Stimulated activated naive CD4-positive, alpha-beta T cell (primary cell): ENCODE results near the gene GC.
"Not testable (repeated sequence)": the region's sequence is repeated elsewhere in the genome, so short reads cannot be mapped to it uniquely, and the experiment has no call there.

Source experiments
- DNase-seq, 6 experiments: peaks; one replicate each; lab custom pipeline; 2025; lab: John Stamatoyannopoulos, UW

The GC gene, protein sequence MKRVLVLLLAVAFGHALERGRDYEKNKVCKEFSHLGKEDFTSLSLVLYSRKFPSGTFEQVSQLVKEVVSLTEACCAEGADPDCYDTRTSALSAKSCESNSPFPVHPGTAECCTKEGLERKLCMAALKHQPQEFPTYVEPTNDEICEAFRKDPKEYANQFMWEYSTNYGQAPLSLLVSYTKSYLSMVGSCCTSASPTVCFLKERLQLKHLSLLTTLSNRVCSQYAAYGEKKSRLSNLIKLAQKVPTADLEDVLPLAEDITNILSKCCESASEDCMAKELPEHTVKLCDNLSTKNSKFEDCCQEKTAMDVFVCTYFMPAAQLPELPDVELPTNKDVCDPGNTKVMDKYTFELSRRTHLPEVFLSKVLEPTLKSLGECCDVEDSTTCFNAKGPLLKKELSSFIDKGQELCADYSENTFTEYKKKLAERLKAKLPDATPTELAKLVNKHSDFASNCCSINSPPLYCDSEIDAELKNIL

DNA sequence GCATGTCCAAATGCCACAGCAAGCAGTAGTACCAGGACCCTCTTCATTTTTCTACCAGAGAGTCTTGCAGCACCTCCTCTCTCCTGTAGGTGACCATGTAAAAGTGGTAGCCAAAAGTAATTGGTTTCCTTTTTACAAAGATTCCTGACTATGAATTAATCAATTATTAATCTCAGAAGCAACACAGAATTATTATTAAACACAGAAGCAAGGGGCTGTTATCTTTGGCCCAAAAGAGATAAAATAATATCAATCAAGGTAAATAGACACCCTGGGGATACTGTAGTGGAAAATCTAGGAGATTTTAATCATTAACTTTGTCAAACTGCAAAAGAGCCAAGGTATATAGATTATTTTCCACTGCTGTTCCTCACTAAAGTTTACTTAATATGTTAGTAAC, at the start of gene GC:
Gene GC (minus strand): TSS at position 108 of the 400 bp plus-strand sequence. CDS start 61 bp downstream, at position 47.
- no peak for DNase-seq

DNA sequence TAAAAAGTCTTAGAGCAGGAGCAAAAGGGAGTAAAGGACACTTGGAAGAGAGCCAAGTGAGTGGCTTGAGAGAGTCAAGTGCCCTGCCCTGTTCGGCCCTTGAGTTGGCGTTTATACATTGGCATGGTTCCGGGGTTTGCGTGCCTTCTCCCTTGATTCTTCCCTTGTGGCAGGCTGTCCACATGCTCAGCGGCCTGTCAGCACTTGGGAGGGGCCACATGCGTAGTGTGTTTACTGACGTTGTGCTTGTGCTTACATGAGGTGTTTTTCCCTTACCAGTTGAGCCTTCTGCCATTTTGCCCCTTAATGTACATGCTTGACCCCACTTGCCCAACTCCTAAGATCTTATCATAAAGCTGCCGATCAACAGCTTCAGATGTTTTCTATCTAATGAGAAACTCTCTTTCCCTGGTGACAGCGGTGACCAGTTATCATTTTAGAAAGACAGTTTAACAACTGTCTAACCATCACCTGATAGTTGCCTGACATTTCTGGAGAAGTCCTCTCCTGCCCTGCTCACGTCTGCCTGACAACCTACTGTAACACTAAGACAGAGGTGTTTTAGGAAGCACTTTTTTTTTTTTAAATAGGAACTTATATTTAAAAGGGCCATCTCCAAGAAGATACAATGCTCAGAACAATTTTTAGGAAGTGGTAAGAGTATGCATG, 49.5 kb upstream of the GC start:
- no peak for DNase-seq

DNA sequence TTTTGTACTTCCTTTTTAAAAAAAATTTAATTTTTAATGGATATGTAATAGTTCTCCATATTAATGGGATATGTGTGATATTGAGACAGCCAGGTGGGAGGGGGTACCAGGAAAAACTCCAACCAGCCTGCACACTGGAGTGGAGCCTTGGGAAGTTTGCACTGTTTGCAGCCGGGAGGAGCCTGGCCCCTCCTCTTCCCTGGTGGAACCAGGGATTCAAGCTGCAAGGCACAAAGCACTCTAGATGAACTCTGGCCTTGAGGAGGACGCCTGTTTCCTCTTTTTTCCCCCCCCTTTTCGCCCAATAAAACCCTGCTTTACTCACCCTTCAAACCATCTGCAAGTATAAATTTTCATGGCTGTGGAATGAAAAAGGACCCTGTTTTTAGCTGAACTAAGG, 48.2 kb upstream of the GC start:
- DNase-seq, result no peak

DNA sequence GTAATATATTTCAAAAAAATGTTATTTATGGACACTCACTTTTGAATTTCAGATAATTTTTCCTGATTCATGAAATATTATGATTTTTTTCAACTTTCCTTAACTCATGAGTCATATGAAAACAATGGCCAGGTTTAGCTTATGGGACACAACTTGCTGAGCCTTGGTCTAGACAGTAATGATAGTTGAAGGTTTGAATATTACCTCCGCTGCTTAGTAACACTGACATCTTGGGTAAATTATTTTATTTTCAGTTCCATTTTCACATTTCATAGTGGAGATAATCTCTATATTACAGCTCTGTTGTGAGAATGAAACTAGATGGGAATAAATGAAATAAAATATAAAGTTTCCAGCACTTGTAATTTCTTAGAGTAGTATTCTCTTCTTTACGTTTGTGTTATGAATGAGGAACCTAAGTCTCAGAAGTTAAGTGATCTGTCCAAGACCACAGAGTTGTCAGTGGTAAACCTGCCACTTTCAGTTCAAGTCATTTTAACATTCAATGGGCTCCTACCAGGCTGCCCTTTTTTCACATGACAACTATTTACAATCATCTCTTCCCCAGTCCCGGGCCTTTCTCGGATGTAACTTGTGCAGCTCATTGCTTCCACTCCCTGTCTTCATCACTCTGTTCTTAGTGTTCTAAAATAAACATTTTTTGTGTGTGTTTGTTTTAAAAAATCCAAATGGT, 46.8 kb upstream of the GC start:
- DNase-seq, result no peak

DNA sequence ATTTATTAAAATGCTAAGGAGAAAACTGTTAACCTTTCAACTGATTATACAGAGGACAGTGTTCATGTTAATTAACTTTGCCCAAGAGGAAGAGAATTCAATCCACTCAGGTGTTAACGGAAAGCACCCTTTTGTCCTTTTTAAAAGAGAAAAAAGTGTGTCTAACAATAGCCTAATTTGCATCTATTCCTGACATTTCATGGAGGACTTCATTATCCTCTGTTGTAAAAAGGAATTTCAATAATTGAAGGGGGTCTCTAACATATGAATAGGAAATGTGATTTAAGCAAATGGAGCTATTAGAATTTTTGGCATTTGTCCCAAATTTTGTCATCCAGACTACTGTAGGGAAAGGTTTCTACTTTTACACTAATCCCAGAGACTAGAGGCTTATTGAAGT, 44.6 kb upstream of the GC start:
- no peak for DNase-seq

DNA sequence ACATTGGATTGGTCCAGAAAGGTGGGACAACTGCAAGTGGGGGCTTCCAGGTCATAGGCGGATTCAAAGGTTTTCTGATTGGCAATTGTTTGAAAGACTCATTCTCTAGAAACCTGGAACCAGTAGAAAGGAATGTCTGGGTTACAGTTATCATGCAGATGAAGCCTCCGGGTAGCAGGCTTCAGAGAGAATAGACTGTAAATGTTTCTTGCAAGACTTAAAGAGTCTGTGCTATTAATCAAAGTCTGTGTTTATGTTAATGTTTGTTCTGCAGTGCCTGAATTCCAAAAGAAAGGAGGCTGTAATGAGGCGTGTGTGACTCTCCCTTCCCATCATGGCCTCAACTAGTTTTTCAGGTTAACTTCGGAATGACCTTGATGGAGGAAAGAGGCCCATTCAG, 43.9 kb upstream of the GC start:
- DNase-seq, result no peak

DNA sequence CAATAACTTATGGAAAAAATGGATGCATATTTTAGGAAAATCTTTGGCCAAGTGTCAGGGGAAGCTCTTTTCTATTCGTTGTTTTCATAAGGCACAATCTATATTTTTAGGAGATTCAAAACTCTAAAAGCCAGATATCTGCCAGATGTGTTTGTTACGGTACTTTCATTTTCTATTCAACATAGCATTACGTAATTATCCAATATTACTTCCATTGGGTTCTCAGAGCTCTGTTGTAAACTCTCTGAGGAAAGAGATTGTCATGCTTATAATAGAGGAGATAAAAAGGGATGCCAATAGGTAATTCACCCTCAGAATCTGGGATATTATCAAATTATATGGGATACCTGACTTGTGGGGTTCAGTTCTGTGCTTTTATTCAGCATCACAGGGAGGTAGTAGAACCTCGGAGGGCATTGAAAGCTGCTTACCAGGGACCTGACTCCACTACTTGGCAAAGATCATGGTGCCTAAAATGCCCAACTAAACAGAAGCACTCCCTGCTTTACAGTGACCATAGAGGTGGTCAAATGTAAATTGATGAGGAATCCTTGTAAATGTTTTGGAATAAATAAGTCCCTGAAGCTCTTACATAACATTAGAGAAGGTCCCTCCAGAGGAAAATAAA, 32.9 kb upstream of the GC start:
- DNase-seq, result no peak

DNA sequence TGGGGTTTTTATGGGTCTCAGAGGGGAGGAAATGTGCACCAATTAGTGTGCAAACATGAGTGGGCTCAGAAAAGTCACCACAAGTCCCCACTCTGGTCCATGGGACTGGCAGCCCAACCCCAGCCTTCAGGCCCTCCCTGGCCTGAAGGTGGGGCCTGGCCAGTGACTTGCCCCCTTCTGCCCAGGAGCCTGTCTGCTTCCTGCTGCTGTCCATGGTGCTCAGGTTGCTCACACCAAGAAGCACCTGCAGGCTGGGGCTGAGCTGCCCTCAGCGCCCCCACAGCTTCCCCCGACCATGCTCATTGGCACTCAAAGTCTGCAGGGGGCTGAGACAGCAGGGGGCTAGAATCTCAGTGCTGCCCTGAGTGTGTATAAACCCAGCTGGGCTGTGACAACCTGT, 30.6 kb upstream of the GC start:
- DNase-seq, result no peak

DNA sequence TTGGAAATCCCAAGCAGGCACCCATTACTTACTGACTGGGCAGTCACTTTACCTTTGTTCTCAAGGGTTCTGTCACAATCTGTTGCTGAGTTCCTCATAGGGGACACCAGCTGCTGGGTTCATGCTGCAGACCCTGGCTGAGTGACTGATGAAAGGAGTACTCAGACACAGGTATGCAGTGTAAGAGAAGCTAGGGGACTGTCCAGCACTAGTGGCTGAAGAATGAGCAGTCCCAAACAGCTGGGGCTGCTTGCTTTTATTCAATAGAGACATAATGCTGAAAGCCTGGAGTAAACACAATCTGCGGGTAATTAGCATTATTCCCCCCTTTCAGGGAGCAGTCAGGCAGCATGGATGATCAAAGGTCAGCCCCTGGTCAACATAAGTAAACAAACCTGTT, 25.9 kb upstream of the GC start:
- DNase-seq, result not testable (repeated sequence)

DNA sequence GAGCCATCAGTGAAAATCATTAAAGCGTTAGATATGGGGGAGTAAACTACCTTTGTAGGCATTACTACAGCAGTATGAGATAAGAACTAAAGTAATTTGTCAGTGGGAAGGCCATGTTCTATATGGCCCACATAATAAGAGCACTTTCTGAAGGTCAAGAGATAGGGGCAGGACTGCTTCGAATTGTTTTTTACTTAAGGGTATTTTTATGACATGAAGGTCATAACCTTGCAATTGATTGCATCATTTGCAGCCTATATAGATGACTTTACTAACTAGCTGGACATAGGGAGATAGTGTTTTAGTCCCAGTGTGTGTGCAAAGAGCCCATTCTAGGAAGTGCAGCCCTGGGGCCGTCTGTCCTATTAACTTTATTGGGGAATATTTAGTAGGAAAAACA, 23.6 kb upstream of the GC start:
- no peak for DNase-seq

DNA sequence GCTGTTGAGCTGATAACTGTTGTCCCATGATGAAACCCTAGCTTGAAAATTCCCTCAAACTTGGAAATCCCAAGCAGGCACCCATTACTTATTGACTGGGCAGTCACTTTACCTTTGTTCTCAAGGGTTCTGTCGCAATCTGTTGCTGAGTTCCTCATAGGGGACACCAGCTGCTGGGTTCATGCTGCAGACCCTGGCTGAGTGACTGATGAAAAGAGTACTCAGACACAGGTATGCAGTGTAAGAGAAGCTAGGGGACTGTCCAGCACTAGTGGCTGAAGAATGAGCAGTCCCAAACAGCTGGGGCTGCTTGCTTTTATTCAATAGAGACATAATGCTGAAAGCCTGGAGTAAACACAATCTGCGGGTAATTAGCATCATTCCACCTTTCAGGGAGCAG, 21.4 kb upstream of the GC start:
- DNase-seq, result not testable (repeated sequence)

DNA sequence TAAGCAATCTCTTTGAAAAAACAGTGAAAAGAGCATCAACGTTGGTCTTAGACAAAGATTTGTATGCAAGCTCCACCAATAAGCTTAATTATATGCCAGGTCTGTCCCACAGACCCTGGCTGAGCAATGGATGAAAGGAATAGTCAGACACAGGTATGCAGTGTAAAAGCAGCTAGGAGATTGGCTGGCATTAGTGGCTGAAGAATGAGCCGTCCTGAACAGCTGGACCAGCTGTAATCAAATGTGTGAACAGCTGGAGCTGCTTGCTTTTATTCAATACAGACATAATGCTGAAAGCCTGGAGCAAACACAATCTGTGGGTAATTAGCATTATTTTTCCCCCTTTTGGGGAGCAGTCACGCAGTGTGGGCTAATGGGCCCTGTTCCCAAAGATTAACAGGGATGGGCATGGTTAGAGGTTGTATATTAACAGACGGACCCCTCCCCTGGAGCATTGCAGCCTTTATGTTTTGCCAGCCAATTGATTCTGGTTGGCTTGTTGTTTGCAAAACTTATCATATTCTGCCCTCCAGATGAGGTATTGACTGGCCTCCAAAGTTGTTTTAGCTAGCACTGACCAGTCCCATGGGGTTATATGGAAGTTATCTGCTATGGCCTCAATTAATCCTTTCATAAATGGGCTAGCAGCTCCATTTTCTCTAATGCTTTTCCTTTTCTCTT, 20.3 kb upstream of the GC start:
- DNase-seq, result not testable (repeated sequence)

DNA sequence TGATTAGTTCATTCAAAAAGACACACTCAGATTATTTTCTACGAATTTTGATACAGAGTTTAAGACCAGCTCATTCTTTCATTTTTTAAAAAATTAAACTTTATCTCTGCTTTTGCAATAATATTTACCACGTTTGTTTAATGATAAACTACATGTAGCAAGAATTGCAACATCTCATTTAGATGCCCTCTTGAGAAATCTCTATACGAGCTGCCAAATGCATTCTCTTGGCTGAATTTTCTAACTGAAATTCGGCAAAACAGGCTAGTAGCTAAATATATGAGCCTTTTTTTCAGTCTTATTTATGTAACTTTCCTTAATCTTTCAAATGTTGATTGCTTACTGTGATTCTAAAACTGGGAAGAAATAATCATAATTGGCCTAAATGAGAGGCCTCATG, 2.1 kb upstream of the GC start:
- DNase-seq, result no peak

DNA sequence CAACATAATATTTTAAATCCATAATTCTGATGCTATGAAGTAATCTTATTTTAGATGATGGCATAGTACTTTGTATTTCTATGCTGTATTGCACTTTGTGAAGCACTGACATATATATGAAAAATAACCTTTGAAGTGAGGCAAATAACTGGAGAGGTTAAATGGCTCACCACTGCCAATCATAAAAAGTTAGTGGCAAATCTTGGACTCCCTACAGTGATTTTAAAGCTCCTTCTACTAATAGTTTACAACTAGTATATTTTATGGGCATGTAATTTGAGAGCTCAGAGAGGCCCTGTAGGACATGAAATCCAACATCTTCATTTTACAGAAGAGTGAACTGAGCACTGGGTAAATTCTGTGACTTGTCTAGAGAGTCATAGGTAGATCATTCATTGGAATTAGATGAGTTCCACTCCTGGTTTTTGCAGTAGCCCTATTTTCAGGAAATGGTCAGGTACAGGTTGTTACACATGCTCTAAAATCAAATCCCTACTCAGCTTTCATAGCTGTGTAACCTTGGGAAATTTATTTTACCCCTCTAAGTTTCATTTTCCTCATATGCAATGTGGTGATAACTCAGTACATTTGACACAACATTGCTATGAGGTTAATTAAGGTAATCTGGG, 804 bp upstream of the GC start:
- no peak for DNase-seq

DNA sequence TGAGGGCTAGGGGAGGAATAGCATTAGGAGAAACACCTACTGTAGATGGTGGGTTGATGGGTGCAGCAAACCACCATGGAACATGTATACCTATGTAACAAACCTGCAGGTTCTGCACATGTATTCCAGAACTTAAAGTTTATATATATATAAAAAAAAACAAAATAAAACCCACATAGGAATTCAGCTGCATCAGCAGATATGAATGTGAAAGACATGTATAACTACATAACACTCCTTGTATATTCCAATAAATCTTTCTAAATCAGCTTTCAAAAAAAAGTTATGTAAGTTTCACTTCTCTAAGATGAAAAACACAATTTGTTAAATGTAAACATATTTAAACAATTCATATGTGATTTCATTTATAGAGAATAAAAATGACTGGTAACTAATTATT, 6.0 kb downstream of the GC start:
- no peak for DNase-seq

DNA sequence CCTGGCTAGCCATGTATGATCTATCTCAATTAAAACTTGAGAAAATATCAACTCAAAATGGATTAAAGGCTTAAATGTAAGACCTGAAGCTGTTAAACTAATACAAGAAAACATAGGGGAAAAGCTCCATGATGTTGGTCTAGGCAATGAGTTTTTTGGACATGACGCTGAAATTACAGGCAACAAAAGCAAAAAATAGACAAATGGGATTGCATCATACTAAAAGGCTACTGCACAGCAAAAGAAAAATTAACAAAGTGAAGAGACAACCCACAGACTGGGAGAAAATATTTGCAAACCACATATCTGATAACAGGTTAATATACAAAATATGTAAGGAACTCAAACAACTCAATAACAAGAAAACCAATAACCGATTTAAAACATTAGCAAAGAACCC, 8.4 kb downstream of the GC start:
- DNase-seq, result no peak

DNA sequence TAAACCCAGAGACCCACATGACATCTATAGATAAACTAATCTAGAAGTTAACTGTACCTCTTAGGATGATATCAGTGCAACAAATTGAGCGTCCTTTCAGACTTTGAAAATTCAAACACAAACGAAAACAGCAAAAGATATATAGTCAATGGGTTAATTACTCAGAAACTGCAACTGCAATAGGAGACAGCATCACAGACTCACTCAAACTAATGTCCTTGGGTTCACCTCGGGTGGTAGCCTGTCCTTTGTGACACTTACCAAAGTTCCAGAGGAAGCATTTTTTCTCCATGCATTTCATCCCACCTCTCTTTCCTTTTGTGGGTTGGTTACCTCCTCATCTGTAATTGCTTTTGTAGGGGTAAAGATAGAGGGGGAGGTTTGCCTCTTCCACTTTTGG, 9.7 kb downstream of the GC start:
- no peak for DNase-seq

DNA sequence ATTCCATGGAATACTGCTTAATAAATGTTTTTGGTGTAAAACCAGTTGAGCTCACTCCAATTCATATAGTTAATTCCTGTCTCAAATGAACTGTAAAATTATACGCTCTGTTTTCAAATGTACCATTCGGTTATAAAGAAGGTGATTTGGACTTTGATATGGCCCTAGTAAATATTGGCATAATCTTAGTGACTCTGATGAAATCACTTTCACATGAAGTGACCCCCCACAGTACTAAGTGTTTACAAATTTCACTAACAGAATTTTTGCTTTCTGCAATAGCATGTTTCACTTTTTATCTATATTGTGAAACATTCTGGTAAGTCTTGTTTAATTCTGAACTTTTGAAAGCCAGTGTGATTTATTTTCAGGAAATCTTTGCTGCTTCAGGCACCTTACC, 10.9 kb downstream of the GC start:
- DNase-seq, result no peak

DNA sequence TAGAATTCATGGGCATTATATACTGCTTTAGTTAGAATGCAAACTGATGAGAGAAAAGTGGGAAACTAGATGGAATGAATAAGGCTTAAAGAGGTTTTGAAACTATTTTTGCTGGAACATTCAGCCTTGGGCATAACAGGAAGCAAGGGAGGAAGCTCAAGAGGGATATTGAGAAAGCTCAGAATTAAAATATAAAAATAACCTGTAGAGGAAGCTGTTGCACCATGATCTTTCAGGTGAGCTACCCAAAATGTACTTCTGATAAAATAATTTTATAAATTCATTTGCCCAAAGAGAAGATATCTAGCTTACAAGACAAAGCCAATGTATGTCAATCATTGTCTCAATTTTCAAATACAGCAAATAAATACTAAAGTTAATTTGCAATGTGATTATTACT, 11.3 kb downstream of the GC start:
- DNase-seq, result no peak

DNA sequence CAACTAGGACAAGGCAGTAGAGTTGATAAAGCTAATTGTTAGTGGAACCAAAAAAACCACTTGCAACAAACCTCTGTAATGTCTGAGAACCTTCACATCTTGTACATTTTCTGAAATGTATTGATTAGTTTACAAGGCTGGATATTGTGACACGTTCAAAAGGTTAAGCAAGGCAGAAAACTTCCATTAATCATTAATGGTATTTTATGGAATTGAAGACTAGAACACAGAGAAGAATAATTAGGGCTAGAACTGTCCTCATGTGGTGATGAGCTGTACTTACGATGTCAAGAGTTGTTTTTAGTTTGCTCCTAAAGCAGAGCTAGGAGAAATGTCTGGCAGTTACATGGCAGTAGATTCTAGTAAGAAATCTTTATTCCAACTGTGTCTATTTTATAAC, 12.3 kb downstream of the GC start:
- DNase-seq, result no peak

DNA sequence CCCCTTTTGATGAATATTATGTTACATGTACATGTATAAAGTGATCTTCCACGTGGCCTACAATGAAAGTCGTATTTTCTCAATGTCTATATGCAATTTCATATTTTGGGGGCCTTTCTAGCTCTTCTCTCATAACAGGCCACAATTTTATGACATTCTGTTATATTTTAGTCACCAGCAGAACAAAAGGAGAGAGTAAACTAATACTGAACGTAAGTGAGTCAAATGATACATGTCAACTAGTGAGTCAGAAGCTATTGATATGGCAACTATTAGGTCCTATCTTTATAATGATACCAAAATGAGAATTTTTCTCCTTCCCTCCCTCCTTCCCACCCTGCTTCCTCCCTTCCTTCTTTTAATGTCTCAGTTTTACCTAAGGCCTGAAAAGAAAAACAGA, 14.4 kb downstream of the GC start:
- DNase-seq, result no peak

DNA sequence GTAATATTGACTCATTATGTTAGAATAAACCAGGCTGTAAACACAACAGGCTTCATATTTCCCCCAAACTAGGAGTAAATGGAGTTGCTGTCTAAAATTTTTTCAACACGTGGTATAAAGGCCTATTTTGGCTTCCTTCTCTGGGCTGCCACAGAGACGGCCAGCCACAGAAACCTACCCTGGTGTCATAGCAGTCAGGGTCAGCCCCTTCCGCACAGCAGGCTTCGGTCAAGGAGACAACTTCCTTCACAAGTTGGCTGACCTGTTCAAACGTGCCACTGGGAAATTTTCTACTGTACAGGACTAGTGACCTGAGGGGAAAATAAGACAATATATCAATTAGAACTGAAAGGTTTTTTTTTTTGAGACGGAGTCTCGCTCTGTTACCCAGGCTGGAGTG, 15.8 kb downstream of the GC start:
- DNase-seq, result no peak
